Measurements from ENCODE around the gene IMMP2L. TPM values are rescaled to one million over a fixed set of nuclear protein-coding genes. Genes with fewer than 3 reads are reported as not detected.

The IMMP2L gene
- total RNA-seq, 1 donor from 2014 or later: 11.9 TPM

DNA sequence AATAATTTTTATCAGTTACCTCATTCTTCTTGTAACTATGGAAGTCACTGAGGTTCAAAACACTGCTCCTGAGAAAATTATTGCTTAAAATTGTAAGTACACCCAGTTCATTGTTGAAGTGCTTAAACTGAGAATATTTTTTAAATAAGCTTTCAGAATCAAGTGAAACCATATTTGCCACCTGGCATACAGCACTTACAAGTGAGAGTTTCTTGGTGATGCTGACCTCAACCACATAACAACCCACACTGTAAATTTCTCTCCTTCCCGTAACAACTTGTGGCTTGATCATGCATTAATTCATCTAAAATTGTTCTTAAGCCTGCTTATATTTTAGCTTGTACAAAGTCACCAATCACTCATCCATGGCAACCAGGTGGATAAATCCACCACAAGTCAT is 34.0 kb downstream of the IMMP2L start:
- Mint-ChIP-seq H3K36me3 (ENCODE audit: low read depth) (peaks cover 4% of the 10 kb centered on the region), H3K4me1 (no peaks in the 10 kb centered on the region), H3K4me3 (no peak overlapping the region), H3K27ac (ENCODE audit: unreplicated experiment) (no peak overlapping the region), H3K27me3 (ENCODE audit: low read depth) (no peaks in the 10 kb centered on the region), H3K9me3 (peaks cover 2% of the 10 kb centered on the region)
- no peak for DNase-seq (ENCODE audit: low read depth, low spot score)
- no peak for TF ChIP-seq CTCF (conservative IDR thresholded peaks at IDR 0.05)

- H3K9me3 Mint-ChIP-seq: peaks cover 2% of the 10 kb centered on the region
- peaks cover 4% of the 10 kb centered on the region for H3K36me3 Mint-ChIP-seq (ENCODE audit: low read depth)
- no peak overlapping the region for H3K4me3 Mint-ChIP-seq
- no peaks in the 10 kb centered on the region for H3K27me3 Mint-ChIP-seq (ENCODE audit: low read depth)
- H3K4me1 Mint-ChIP-seq: no peaks in the 10 kb centered on the region
- no peak for TF ChIP-seq CTCF (conservative IDR thresholded peaks at IDR 0.05)
- H3K27ac Mint-ChIP-seq (ENCODE audit: unreplicated experiment): no peak overlapping the region
- no peak for DNase-seq (ENCODE audit: low read depth, low spot score)
Observed at GRCh38 chr7:111527545-111527944, 34.7 kb downstream of the IMMP2L start.

DNA sequence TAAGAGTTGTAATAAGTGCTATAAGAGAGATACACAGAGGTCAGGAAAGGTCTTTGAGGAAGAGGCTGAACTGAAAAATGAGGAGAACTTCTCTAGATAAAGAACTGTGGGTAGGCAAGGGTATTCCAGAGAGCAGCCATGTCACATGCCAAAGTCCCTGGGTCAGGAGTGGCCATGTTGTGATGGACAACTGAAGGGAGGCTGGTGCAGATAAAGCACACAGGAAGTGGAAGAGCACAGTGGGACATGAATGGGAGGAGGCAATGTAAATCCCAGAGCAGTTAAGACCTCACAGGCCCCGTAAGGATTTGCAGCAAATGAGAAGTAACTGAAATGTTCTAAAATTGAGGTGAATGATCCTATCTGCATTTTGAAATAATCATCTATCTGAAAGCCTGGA is 37.2 kb downstream of the IMMP2L start:
- TF ChIP-seq CTCF (conservative IDR thresholded peaks at IDR 0.05): no peak
- peaks cover 9% of the 10 kb centered on the region for H3K9me3 Mint-ChIP-seq
- H3K4me3 Mint-ChIP-seq: no peak overlapping the region
- DNase-seq (ENCODE audit: low read depth, low spot score): no peak
- peaks cover 10% of the 10 kb centered on the region for H3K36me3 Mint-ChIP-seq (ENCODE audit: low read depth)
- H3K27ac Mint-ChIP-seq (ENCODE audit: unreplicated experiment): no peak overlapping the region
- no peaks in the 10 kb centered on the region for H3K27me3 Mint-ChIP-seq (ENCODE audit: low read depth)
- no peaks in the 10 kb centered on the region for H3K4me1 Mint-ChIP-seq

- peaks cover 9% of the 10 kb centered on the region for H3K9me3 Mint-ChIP-seq
- no peaks in the 10 kb centered on the region for H3K4me1 Mint-ChIP-seq
- no peak overlapping the region for H3K4me3 Mint-ChIP-seq
- TF ChIP-seq CTCF (conservative IDR thresholded peaks at IDR 0.05): no peak
- peaks cover 15% of the 10 kb centered on the region for H3K36me3 Mint-ChIP-seq (ENCODE audit: low read depth)
- no peaks in the 10 kb centered on the region for H3K27me3 Mint-ChIP-seq (ENCODE audit: low read depth)
- no peak overlapping the region for H3K27ac Mint-ChIP-seq (ENCODE audit: unreplicated experiment)
- no peak for DNase-seq (ENCODE audit: low read depth, low spot score)
Observed at GRCh38 chr7:111521660-111522059, 40.6 kb downstream of the IMMP2L start.

GRCh38 chr7:111518264-111518663 is 44.0 kb downstream of the IMMP2L start:
- TF ChIP-seq CTCF (conservative IDR thresholded peaks at IDR 0.05): no peak
- Mint-ChIP-seq H3K36me3 (ENCODE audit: low read depth) (peaks cover 11% of the 10 kb centered on the region), H3K4me3 (no peak overlapping the region), H3K9me3 (peaks cover 7% of the 10 kb centered on the region), H3K27me3 (ENCODE audit: low read depth) (no peaks in the 10 kb centered on the region), H3K27ac (ENCODE audit: unreplicated experiment) (no peak overlapping the region), H3K4me1 (no peaks in the 10 kb centered on the region)
- no peak for DNase-seq (ENCODE audit: low read depth, low spot score)

- Mint-ChIP-seq H3K4me1 (no peaks in the 10 kb centered on the region), H3K36me3 (ENCODE audit: low read depth) (peaks cover 14% of the 10 kb centered on the region), H3K27me3 (ENCODE audit: low read depth) (no peaks in the 10 kb centered on the region), H3K27ac (ENCODE audit: unreplicated experiment) (no peak overlapping the region), H3K4me3 (no peak overlapping the region), H3K9me3 (peaks cover 11% of the 10 kb centered on the region)
- DNase-seq (ENCODE audit: low read depth, low spot score): no peak
- no peak for TF ChIP-seq CTCF (conservative IDR thresholded peaks at IDR 0.05)
Observed at GRCh38 chr7:111517549-111517951, 44.7 kb downstream of the IMMP2L start.
